ENCODE results near the gene TMC1. TPM values are rescaled to one million over a fixed set of nuclear protein-coding genes. Genes with fewer than 3 reads are reported as not detected.
"Not testable (repeated sequence)": the region's sequence is repeated elsewhere in the genome, so short reads cannot be mapped to it uniquely, and the experiment has no call there.

Gene TMC1
- total RNA-seq, 1 experiment from 2014 or later: 0.36 TPM

DNA sequence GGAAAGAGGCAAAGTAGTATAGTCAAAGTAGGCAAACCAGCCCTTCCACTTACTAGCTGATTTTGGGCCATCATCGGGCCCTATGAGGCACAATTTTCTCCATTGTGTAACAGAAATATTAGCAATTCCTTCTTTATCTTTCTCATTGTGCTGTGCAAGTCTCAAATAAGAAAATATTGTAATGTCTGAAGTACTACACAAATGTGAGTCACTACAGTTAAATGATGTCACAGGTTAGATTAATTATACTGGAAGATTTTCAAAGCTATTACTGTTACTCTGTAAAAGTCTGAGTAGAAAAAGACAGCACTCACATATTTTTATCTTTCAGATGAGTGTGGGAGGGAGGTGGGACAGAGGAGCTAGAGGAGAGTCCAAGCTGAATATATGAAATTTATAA is 12.4 kb upstream of the TMC1 start:
- no peaks in the 10 kb centered on the region for H3K36me3 ChIP-seq (ENCODE audit: control insufficient read depth, insufficient read depth, low read length)
- no peaks in the 10 kb centered on the region for H3K27me3 ChIP-seq (ENCODE audit: control insufficient read depth, insufficient read depth, low read length)
- TF ChIP-seq, protein P1, sequence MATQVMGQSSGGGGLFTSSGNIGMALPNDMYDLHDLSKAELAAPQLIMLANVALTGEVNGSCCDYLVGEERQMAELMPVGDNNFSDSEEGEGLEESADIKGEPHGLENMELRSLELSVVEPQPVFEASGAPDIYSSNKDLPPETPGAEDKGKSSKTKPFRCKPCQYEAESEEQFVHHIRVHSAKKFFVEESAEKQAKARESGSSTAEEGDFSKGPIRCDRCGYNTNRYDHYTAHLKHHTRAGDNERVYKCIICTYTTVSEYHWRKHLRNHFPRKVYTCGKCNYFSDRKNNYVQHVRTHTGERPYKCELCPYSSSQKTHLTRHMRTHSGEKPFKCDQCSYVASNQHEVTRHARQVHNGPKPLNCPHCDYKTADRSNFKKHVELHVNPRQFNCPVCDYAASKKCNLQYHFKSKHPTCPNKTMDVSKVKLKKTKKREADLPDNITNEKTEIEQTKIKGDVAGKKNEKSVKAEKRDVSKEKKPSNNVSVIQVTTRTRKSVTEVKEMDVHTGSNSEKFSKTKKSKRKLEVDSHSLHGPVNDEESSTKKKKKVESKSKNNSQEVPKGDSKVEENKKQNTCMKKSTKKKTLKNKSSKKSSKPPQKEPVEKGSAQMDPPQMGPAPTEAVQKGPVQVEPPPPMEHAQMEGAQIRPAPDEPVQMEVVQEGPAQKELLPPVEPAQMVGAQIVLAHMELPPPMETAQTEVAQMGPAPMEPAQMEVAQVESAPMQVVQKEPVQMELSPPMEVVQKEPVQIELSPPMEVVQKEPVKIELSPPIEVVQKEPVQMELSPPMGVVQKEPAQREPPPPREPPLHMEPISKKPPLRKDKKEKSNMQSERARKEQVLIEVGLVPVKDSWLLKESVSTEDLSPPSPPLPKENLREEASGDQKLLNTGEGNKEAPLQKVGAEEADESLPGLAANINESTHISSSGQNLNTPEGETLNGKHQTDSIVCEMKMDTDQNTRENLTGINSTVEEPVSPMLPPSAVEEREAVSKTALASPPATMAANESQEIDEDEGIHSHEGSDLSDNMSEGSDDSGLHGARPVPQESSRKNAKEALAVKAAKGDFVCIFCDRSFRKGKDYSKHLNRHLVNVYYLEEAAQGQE (IDR thresholded peaks at IDR 0.05; ENCODE audit: insufficient read depth in 1 of 2, low read depth in 2 of 2, low read length in 1 of 2): no peak
- TF ChIP-seq TCF7L2 (IDR thresholded peaks at IDR 0.05; ENCODE audit: low read depth, low read length): no peak
- TF ChIP-seq POLR2AphosphoS5 (IDR thresholded peaks at IDR 0.05; ENCODE audit: low read depth, low read length): no peak
- TF ChIP-seq, protein P2, sequence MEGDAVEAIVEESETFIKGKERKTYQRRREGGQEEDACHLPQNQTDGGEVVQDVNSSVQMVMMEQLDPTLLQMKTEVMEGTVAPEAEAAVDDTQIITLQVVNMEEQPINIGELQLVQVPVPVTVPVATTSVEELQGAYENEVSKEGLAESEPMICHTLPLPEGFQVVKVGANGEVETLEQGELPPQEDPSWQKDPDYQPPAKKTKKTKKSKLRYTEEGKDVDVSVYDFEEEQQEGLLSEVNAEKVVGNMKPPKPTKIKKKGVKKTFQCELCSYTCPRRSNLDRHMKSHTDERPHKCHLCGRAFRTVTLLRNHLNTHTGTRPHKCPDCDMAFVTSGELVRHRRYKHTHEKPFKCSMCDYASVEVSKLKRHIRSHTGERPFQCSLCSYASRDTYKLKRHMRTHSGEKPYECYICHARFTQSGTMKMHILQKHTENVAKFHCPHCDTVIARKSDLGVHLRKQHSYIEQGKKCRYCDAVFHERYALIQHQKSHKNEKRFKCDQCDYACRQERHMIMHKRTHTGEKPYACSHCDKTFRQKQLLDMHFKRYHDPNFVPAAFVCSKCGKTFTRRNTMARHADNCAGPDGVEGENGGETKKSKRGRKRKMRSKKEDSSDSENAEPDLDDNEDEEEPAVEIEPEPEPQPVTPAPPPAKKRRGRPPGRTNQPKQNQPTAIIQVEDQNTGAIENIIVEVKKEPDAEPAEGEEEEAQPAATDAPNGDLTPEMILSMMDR (IDR thresholded peaks at IDR 0.05): no peak
- TF ChIP-seq SIN3A (IDR thresholded peaks at IDR 0.05; ENCODE audit: borderline replicate concordance, insufficient read depth, low read depth, low read length): no peak
- no peak overlapping the region for H3K4me3 ChIP-seq (ENCODE audit: low read depth in 2 of 2, low read length in 2 of 2)
- DNase-seq (ENCODE audit: low read depth, low spot score) (no peak), ATAC-seq (no peak)
- peaks cover 10% of the 10 kb centered on the region; the same call in 1 of the 2 replicates for H3K4me1 ChIP-seq (ENCODE audit: control insufficient read depth, insufficient read depth, low read length)
- CTCF ChIA-PET: no interaction called here
- no TSS peak for BruUV-seq (replicated peaks)
- POLR2A ChIA-PET: interaction anchor here (0.7 kb wide), 1 partner anchor 111 kb away, joined by 3 read pairs; no protein-coding TSS in a partner anchor
- in situ Hi-C loops (cut with HindIII; ENCODE audit: low pct_unique_long_range_greater_than_20kb, low sequenced_read_pairs) (no loop called here), intact Hi-C loops (cut with micrococcal nuclease; ENCODE audit: unreplicated experiment) (no loop called here)
- no peaks in the 10 kb centered on the region for H3K9me3 ChIP-seq (ENCODE audit: control insufficient read depth, insufficient read depth, low read depth, low read length)
- peak overlapping the region; percentile 75 for H3K27ac ChIP-seq (ENCODE audit: low read length)

DNA sequence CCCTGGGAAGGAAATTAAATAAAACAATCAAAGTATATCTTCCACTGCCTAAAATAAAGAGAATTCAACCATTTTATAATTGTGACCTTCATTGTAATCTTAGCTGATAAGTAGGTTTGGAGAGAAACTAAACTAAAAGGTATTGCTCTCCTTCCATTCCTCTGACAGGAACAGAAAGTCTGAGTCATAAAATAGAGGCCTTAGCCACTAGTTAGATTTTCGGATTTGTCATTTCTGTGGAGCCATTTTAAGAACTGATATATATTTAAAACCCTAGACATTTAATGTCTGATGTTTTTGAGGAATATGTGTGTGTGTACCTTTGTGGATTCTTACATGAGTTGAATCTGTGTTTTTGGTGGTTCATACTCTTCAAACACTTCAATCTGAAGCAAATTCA is 11.8 kb upstream of the TMC1 start:
- ChIA-PET CTCF (no interaction called here), POLR2A (interaction anchor here (0.7 kb wide), 1 partner anchor 111 kb away, joined by 3 read pairs; no protein-coding TSS in a partner anchor)
- H3K4me1 ChIP-seq (ENCODE audit: control insufficient read depth, insufficient read depth, low read length): peaks cover 10% of the 10 kb centered on the region; the same call in 1 of the 2 replicates
- no peaks in the 10 kb centered on the region for H3K27me3 ChIP-seq (ENCODE audit: control insufficient read depth, insufficient read depth, low read length)
- DNase-seq (ENCODE audit: low read depth, low spot score): no peak
- H3K9me3 ChIP-seq (ENCODE audit: control insufficient read depth, insufficient read depth, low read depth, low read length): no peaks in the 10 kb centered on the region
- TF ChIP-seq TCF7L2 (IDR thresholded peaks at IDR 0.05; ENCODE audit: low read depth, low read length) (no peak), SIN3A (IDR thresholded peaks at IDR 0.05; ENCODE audit: borderline replicate concordance, insufficient read depth, low read depth, low read length) (no peak), POLR2AphosphoS5 (IDR thresholded peaks at IDR 0.05; ENCODE audit: low read depth, low read length) (no peak)
- TF ChIP-seq, protein P2 (IDR thresholded peaks at IDR 0.05): no peak
- TF ChIP-seq, protein P1 (IDR thresholded peaks at IDR 0.05; ENCODE audit: insufficient read depth in 1 of 2, low read depth in 2 of 2, low read length in 1 of 2): no peak
- H3K4me3 ChIP-seq (ENCODE audit: low read depth in 2 of 2, low read length in 2 of 2): no peak overlapping the region
- no TSS peak for BruUV-seq (replicated peaks)
- no peaks in the 10 kb centered on the region for H3K36me3 ChIP-seq (ENCODE audit: control insufficient read depth, insufficient read depth, low read length)
- H3K27ac ChIP-seq (ENCODE audit: low read length): peak overlapping the region; percentile 75
- in situ Hi-C loops (cut with HindIII; ENCODE audit: low pct_unique_long_range_greater_than_20kb, low sequenced_read_pairs) (no loop called here), intact Hi-C loops (cut with micrococcal nuclease; ENCODE audit: unreplicated experiment) (no loop called here)
- ATAC-seq: no peak

DNA sequence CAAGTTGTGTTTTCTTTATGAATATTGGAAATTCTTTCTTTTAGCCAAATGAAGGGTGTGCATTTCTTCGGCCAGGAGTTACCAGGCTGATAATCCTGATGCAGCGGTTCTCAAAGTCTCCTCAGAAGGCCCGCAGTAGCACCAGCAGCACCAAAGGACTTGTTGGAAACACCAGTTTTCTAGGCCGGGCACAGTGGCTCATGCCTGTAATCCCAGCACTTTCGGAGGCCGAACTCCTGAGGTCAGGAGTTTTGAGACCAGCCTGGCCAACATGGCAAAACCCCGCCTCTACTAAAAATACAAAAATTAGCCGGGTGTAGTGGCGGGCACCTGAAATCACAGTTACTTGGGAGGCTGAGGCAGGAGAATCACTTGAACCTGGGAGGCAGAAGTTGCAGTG is 397 bp upstream of the TMC1 start:
- H3K4me3 ChIP-seq (ENCODE audit: low read depth in 2 of 2, low read length in 2 of 2); H3K27me3 ChIP-seq (ENCODE audit: control insufficient read depth, insufficient read depth, low read length); intact Hi-C loops (cut with micrococcal nuclease; ENCODE audit: unreplicated experiment); POLR2A ChIA-PET; H3K9me3 ChIP-seq (ENCODE audit: control insufficient read depth, insufficient read depth, low read depth, low read length); BruUV-seq (replicated peaks); ATAC-seq; DNase-seq (ENCODE audit: low read depth, low spot score); in situ Hi-C loops (cut with HindIII; ENCODE audit: low pct_unique_long_range_greater_than_20kb, low sequenced_read_pairs); H3K36me3 ChIP-seq (ENCODE audit: control insufficient read depth, insufficient read depth, low read length); CTCF ChIA-PET: not testable (repeated sequence)
- peaks cover 24% of the 10 kb centered on the region for H3K4me1 ChIP-seq (ENCODE audit: control insufficient read depth, insufficient read depth, low read length)
- H3K27ac ChIP-seq (ENCODE audit: low read length): peak overlapping the region; percentile 66

Measured in Panc1 (cell line).